LNCaP clone FGC (cell line): ENCODE measurements around the gene ZMYND19.
"Not testable (repeated sequence)": the region's sequence is repeated elsewhere in the genome, so short reads cannot be mapped to it uniquely, and the experiment has no call there.

Source experiments
- DNase-seq: peaks from one replicate; pipeline ENCODE4 v3.0.0-alpha.2; 2011; ENCODE audit warnings: low read depth
- H3K4me3 ChIP-seq: 2 replicates; pipeline ENCODE4 v1.5.1; 2011; ENCODE audit warnings: mild to moderate bottlenecking, low read depth, low read length, control low read depth
- CTCF ChIP-seq: IDR thresholded peaks from 2 replicates; pipeline ENCODE4 v1.5.1; 2012; ENCODE audit warnings: mild to moderate bottlenecking; ENCODE audit not compliant: control insufficient read depth, insufficient read depth; ENCODE audit errors: extremely low read depth

ZMYND19 gene

GRCh38 chr9:137631345-137632229 is 41.3 kb upstream of the ZMYND19 start:
- DNase-seq, result no peak
- no peak for TF ChIP-seq CTCF
- H3K4me3 ChIP-seq, result no peak overlapping the region

DNA sequence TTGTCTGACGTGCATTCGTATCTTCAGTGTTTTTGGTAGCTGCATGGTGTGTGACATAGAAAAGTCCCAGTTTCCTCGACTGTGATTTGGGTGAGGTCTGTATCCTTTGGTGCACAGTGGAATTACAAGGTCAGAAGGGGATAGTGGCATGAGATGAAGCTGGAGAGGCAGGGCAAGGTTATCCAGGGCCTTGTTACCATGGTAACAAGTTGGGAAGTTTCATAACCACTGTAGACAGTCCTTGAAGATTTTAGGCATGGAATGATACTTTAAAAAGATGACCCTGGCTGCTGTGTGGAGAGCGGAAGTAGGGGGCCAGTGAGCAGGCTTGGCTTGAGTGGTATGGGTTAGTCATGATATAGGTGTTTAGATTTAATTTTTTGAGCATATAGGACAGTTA is 40.4 kb upstream of the ZMYND19 start:
- no peak for TF ChIP-seq CTCF
- H3K4me3 ChIP-seq, result no peak overlapping the region
- DNase-seq, result no peak

DNA sequence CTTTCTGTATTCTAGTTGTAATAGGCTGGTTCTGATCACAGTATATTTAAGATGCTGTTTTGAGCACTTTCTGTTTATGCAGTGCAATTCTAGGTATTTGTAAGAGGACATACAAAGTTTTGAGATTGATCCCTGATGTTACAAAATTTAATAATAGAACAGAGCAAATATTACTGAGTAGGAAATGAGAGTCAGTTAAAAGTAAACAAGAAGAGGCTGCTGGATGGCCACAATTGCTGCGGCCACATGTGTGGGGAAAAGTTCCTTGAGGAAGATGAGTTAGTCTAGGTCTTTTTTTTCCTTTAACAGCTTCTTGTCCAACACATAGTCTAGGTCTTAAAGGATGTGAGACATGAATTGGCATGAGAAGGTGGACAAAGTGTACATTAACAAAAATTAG is 39.8 kb upstream of the ZMYND19 start:
- DNase-seq, result no peak
- TF ChIP-seq CTCF, result no peak
- peak overlapping the region; percentile 1; the same call in 1 of the 2 replicates for H3K4me3 ChIP-seq

DNA sequence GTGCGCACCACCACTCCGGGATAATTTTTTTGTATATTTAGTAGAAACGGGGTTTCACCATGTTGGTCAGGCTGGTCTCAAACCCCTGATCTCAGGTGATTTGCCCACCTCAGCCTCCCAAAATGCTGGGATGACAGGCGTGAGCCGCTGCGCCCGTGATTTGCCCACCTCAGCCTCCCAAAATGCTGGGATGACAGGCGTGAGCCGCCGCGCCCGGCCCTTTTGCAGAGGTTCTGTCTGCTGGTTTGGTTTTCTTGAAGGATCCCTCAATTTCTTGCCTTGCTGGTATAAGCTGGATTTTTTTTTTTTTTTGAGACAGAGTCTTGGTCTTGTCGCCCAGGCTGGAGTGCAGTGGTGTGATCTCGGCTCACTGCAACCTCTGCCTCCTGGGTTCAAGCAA is 37.1 kb upstream of the ZMYND19 start:
- H3K4me3 ChIP-seq, DNase-seq: not testable (repeated sequence)

DNA sequence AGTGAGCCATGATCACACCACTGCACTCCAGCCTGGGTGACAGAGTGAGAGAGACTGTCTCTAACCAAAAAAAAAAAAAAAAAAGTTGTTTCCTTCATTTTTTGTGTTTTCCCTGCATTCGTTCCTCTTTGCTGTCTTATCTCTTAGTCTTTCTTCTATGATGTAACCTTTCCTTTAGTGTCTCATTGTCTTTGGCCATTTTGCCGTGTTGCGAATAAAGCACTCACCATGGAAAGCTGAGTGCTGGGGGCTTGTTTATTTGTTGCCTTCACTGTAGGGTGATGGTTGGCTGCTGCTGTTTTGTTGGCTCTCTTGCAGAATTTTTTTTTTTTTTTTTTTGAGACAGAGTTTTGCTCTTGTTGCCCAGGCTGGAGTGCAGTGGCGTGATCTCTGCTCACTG is 36.2 kb upstream of the ZMYND19 start:
- no peak for DNase-seq
- TF ChIP-seq CTCF, result no peak
- no peak overlapping the region for H3K4me3 ChIP-seq

GRCh38 chr9:137622211-137622610 is 31.9 kb upstream of the ZMYND19 start:
- not testable (repeated sequence) for H3K4me3 ChIP-seq, DNase-seq

DNA sequence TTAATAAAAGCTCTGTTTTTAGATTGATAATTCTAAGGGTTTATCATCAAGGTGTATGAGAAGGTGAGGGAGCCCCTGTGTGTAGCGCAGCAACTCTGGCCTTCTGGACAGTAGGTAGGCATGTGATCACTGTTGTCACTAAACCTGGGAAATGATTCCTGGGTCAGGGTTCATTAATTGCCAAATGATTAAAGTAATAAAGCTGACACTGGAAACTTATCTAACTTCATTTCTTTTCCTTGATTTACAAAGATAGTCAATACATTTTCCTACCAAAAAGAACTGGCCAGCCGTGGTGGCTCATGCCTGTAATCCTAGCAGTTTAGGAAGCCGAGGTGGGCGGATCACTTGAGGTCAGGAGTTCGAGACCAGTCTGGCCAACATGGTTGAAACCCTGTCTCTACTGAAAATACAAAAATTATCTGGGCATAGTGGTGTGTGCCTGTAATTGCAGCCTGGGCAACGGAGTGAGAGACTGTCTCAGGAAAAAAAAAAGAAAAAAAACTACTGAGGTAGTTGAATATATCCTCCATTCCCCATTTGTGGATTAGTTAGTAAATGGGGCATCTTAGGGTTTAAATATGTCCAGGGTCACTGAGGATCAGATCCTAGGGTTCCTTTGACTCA is 30.9 kb upstream of the ZMYND19 start:
- H3K4me3 ChIP-seq, result no peak overlapping the region
- DNase-seq, result no peak
- peak; percentile 14; the same call in 1 of the 2 replicates for TF ChIP-seq CTCF

GRCh38 chr9:137620581-137620980 is 30.3 kb upstream of the ZMYND19 start:
- no peak for TF ChIP-seq CTCF
- H3K4me3 ChIP-seq, result peak overlapping the region; percentile 88

More at GRCh38 chr9:137620581-137620980, 30.3 kb upstream of the ZMYND19 start:
- DNase-seq, result no peak
